Liver (tissue), 9 donors: ENCODE measurements around the gene STAB1. TPM values are rescaled to one million over a fixed set of nuclear protein-coding genes. Genes with fewer than 3 reads are reported as not detected.

Experiments used
- DNase-seq: peaks from one replicate; pipeline ENCODE4 v3.0.0-alpha.2; 2017; ENCODE audit warnings: low spot score
- H3K27ac ChIP-seq, 2 donors: one replicate each; pipeline ENCODE4 v1.7.0; 2013; ENCODE audit warnings: inconsistent platforms in 2 of 2, low read length in 2 of 2, control low read depth in 1 of 2, low read depth in 1 of 2, mild to moderate bottlenecking in 1 of 2
- H3K27me3 ChIP-seq, 4 donors: one replicate each; pipeline versions ENCODE4 v1.6.1 to v1.7.0; 2013; ENCODE audit warnings: low read length in 3 of 4, inconsistent platforms in 1 of 4, mild to moderate bottlenecking in 1 of 4, moderate library complexity in 1 of 4; ENCODE audit not compliant: control insufficient read depth in 4 of 4, insufficient read depth in 4 of 4
- H3K36me3 ChIP-seq, 4 donors: one replicate each; pipeline versions ENCODE4 v1.6.1 to v1.7.0; 2013; ENCODE audit warnings: low read length in 3 of 4, mild to moderate bottlenecking in 3 of 4, low read depth in 1 of 4, moderate library complexity in 1 of 4; ENCODE audit not compliant: control insufficient read depth in 4 of 4, insufficient read depth in 3 of 4
- H3K4me1 ChIP-seq, 4 donors: one replicate each; pipeline versions ENCODE4 v1.6.1 to v1.7.0; 2013; ENCODE audit warnings: low read length in 3 of 4, mild to moderate bottlenecking in 3 of 4, moderate library complexity in 1 of 4; ENCODE audit not compliant: control insufficient read depth in 4 of 4, insufficient read depth in 4 of 4
- H3K4me3 ChIP-seq, 3 donors: one replicate each; pipeline versions ENCODE4 v1.6.1 to v1.7.0; 2013; ENCODE audit warnings: low read length in 3 of 3, control low read depth in 1 of 3, low read depth in 1 of 3, mild to moderate bottlenecking in 1 of 3
- H3K9ac ChIP-seq, 2 donors: one replicate each; pipeline ENCODE4 v1.7.0; 2013; ENCODE audit warnings: low read length in 2 of 2, mild to moderate bottlenecking in 2 of 2, moderate library complexity in 2 of 2, control low read depth in 1 of 2, low read depth in 1 of 2
- H3K9me3 ChIP-seq, 4 donors: one replicate each; pipeline versions ENCODE4 v1.6.1 to v1.7.0; 2013; ENCODE audit warnings: low read length in 3 of 4; ENCODE audit not compliant: control insufficient read depth in 4 of 4
- EGR1 ChIP-seq, 2 donors: IDR thresholded peaks; 2 replicates each; pipeline ENCODE4 v1.6.1; 2016 to 2018; ENCODE audit warnings: antibody characterized with exemption in 2 of 2, low read depth in 2 of 2
- FOXA1 ChIP-seq: IDR thresholded peaks from 2 replicates; pipeline ENCODE4 v1.6.1; 2016; ENCODE audit warnings: antibody characterized with exemption
- FOXA2 ChIP-seq: IDR thresholded peaks from 2 replicates; pipeline ENCODE4 v1.6.1; 2016; ENCODE audit warnings: antibody characterized with exemption
- GABPA ChIP-seq, 2 donors: IDR thresholded peaks in 1 of 2; conservative IDR thresholded peaks in 1 of 2; 2 replicates each; pipeline ENCODE4 v1.6.1; 2016; ENCODE audit warnings: antibody characterized with exemption in 2 of 2, mild to moderate bottlenecking in 1 of 2, moderate library complexity in 1 of 2
- HNF4A ChIP-seq, 2 donors: conservative IDR thresholded peaks; 2 replicates each; pipeline ENCODE4 v1.6.1; 2016; ENCODE audit warnings: antibody characterized with exemption in 2 of 2, mild to moderate bottlenecking in 2 of 2
- HNF4G ChIP-seq: IDR thresholded peaks from 2 replicates; pipeline ENCODE4 v1.6.1; 2016; ENCODE audit warnings: antibody characterized with exemption
- JUND ChIP-seq, 2 donors: IDR thresholded peaks; 2 replicates each; pipeline ENCODE4 v1.6.1; 2016; ENCODE audit warnings: antibody characterized with exemption in 2 of 2
- NR2F2 ChIP-seq: IDR thresholded peaks from 2 replicates; pipeline ENCODE4 v1.6.1; 2016; ENCODE audit warnings: antibody characterized with exemption
- RAD21 ChIP-seq, 2 donors: IDR thresholded peaks; 2 replicates each; pipeline ENCODE4 v1.6.1; 2016; ENCODE audit warnings: antibody characterized with exemption in 2 of 2, mild to moderate bottlenecking in 2 of 2
- RXRA ChIP-seq, 2 donors: IDR thresholded peaks; 2 replicates each; pipeline ENCODE4 v1.6.1; 2017 to 2018; ENCODE audit warnings: antibody characterized with exemption in 2 of 2, mild to moderate bottlenecking in 1 of 2
- SP1 ChIP-seq: IDR thresholded peaks from 2 replicates; pipeline ENCODE4 v1.6.1; 2018; ENCODE audit warnings: antibody characterized with exemption, mild to moderate bottlenecking
- YY1 ChIP-seq: IDR thresholded peaks from 2 replicates; pipeline ENCODE4 v1.6.1; 2016; ENCODE audit warnings: antibody characterized with exemption, mild to moderate bottlenecking
- WGBS: extraction: QIAGEN DNeasy Blood & Tissue Kit; methylation state at CpG from one replicate; pipeline ENCODE4 v1.1.7; 2013; 5-methylcytosine and 5-hydroxymethylcytosine counted together
- polyA plus RNA-seq, 2 donors: library from polyadenylated mRNA; stranded (reverse) in 1 of 2; unstranded in 1 of 2; fragments of 200-250 nt in 1 of 2; fragments of >200 nt in 1 of 2; fragmentation: Nextera tagmentation in 1 of 2; extraction: Ambion mirVana in 1 of 2; gene quantifications; one replicate each; pipeline versions ENCODE4 v1.2.1 to v1.2.3, GENCODE V29; 2013 to 2015
- total RNA-seq, 2 donors: library from RNA; depleted of rRNA; stranded (reverse); fragments of >200 nt; gene quantifications; one replicate each; pipeline ENCODE4 v1.2.3, GENCODE V29; 2014
- TF ChIP-seq, protein P1 (sequence below): IDR thresholded peaks from 2 replicates; pipeline ENCODE4 v1.6.1; 2016; ENCODE audit warnings: antibody characterized with exemption
- TF ChIP-seq, protein P2 (sequence below): IDR thresholded peaks from 2 replicates; pipeline ENCODE4 v1.6.1; 2016; ENCODE audit warnings: antibody characterized with exemption, mild to moderate bottlenecking
- TF ChIP-seq, protein P3 (sequence below): fragments of 150-350 bp; IDR thresholded peaks from 2 replicates; pipeline ENCODE4 v1.5.1; 2017; ENCODE audit warnings: improper control_type of control experiment, low read depth, low read length; ENCODE audit not compliant: missing input control
- TF ChIP-seq, protein P4 (sequence below): IDR thresholded peaks from 2 replicates; pipeline ENCODE4 v1.6.1; 2016; ENCODE audit warnings: antibody characterized with exemption
- TF ChIP-seq, protein P5 (sequence below): IDR thresholded peaks from 2 replicates; pipeline ENCODE4 v1.6.1; 2016; ENCODE audit warnings: antibody characterized with exemption
- donor health status: healthy.
- donor health status: healthy.
- donor health status: healthy.
- donor health status: healthy.
- donor health status: healthy.

Gene STAB1
- total and polyA plus RNA-seq, 4 donors, result 42.0 to 198 (median 71.5) TPM

DNA sequence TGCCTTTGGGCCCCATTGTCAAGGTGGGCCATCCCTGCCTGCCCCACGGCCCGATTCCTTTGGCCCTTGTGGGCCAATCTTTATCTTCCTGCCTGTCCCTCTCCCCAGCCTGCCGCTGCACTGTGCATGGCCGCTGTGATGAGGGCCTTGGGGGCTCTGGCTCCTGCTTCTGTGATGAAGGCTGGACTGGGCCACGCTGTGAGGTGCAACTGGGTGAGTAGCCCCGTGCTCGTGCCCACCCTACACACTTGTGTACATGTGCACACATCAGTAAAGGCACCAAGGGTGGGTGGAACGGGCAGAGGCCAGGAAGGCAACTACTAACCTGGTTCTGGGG is 26.3 kb downstream of the STAB1 start:
- Histone ChIP-seq H3K9me3 (no peaks in the 10 kb centered on the region), H3K36me3 (no peaks in the 10 kb centered on the region), H3K27ac (no peak overlapping the region), H3K4me1 (peaks cover 0 to 3% (median 0%) of the 10 kb centered on the region in 4 donors), H3K9ac (no peak overlapping the region), H3K27me3 (no peaks in the 10 kb centered on the region), H3K4me3 (no peak overlapping the region)
- TF ChIP-seq NR2F2 (no peak), RXRA (IDR thresholded peaks at IDR 0.05) (no peak), FOXA1 (no peak), HNF4A (conservative IDR thresholded peaks at IDR 0.05) (no peak)
- TF ChIP-seq, protein P1, sequence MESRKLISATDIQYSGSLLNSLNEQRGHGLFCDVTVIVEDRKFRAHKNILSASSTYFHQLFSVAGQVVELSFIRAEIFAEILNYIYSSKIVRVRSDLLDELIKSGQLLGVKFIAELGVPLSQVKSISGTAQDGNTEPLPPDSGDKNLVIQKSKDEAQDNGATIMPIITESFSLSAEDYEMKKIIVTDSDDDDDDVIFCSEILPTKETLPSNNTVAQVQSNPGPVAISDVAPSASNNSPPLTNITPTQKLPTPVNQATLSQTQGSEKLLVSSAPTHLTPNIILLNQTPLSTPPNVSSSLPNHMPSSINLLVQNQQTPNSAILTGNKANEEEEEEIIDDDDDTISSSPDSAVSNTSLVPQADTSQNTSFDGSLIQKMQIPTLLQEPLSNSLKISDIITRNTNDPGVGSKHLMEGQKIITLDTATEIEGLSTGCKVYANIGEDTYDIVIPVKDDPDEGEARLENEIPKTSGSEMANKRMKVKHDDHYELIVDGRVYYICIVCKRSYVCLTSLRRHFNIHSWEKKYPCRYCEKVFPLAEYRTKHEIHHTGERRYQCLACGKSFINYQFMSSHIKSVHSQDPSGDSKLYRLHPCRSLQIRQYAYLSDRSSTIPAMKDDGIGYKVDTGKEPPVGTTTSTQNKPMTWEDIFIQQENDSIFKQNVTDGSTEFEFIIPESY, result no peak
- no peak for DNase-seq
- WGBS, result 92% methylated on average over 8 of the region's 8 CpGs

DNA sequence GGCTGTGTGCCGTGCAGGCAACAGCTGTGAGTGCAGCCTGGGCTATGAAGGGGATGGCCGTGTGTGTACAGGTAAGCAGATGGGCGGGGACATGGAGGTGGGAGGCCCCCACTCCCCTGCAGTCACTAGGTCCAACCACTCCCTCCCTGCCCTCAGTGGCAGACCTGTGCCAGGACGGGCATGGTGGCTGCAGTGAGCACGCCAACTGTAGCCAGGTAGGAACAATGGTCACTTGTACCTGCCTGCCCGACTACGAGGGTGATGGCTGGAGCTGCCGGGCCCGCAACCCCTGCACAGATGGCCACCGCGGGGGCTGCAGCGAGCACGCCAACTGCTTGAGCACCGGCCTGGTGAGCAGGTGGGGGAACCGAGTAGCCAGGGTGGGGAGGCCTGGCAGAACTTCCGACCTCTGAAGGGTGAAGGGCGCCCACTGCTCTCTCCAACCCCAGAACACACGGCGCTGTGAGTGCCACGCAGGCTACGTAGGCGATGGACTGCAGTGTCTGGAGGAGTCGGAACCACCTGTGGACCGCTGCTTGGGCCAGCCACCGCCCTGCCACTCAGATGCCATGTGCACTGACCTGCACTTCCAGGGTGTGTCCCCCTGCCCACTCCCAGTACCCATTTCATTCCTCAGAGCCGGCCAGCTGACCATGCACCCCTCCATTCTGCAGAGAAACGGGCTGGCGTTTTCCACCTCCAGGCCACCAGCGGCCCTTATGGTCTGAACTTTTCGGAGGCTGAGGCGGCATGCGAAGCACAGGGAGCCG is 26.9 kb downstream of the STAB1 start:
- Histone ChIP-seq H3K4me1 (peaks cover 0 to 4% (median 0%) of the 10 kb centered on the region in 4 donors), H3K9ac (no peak overlapping the region), H3K27ac (no peak overlapping the region), H3K27me3 (no peaks in the 10 kb centered on the region), H3K36me3 (no peaks in the 10 kb centered on the region), H3K9me3 (no peaks in the 10 kb centered on the region), H3K4me3 (no peak overlapping the region)
- WGBS, result 95% methylated on average over 33 of the region's 33 CpGs
- TF ChIP-seq GABPA (IDR thresholded peaks at IDR 0.05 in 1 of 2, conservative IDR thresholded peaks at IDR 0.05 in 1 of 2) (no peak), RXRA (IDR thresholded peaks at IDR 0.05) (no peak), HNF4G (no peak), NR2F2 (no peak), HNF4A (conservative IDR thresholded peaks at IDR 0.05) (no peak), RAD21 (IDR thresholded peaks at IDR 0.05) (no peak), SP1 (no peak), EGR1 (IDR thresholded peaks at IDR 0.05; ENCODE audit: low read depth in 2 of 2) (no peak), FOXA2 (no peak), FOXA1 (no peak), YY1 (no peak), JUND (IDR thresholded peaks at IDR 0.05) (no peak)
- TF ChIP-seq, protein P2, sequence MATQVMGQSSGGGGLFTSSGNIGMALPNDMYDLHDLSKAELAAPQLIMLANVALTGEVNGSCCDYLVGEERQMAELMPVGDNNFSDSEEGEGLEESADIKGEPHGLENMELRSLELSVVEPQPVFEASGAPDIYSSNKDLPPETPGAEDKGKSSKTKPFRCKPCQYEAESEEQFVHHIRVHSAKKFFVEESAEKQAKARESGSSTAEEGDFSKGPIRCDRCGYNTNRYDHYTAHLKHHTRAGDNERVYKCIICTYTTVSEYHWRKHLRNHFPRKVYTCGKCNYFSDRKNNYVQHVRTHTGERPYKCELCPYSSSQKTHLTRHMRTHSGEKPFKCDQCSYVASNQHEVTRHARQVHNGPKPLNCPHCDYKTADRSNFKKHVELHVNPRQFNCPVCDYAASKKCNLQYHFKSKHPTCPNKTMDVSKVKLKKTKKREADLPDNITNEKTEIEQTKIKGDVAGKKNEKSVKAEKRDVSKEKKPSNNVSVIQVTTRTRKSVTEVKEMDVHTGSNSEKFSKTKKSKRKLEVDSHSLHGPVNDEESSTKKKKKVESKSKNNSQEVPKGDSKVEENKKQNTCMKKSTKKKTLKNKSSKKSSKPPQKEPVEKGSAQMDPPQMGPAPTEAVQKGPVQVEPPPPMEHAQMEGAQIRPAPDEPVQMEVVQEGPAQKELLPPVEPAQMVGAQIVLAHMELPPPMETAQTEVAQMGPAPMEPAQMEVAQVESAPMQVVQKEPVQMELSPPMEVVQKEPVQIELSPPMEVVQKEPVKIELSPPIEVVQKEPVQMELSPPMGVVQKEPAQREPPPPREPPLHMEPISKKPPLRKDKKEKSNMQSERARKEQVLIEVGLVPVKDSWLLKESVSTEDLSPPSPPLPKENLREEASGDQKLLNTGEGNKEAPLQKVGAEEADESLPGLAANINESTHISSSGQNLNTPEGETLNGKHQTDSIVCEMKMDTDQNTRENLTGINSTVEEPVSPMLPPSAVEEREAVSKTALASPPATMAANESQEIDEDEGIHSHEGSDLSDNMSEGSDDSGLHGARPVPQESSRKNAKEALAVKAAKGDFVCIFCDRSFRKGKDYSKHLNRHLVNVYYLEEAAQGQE, result no peak
- TF ChIP-seq, protein P1, result no peak
- TF ChIP-seq, protein P3, sequence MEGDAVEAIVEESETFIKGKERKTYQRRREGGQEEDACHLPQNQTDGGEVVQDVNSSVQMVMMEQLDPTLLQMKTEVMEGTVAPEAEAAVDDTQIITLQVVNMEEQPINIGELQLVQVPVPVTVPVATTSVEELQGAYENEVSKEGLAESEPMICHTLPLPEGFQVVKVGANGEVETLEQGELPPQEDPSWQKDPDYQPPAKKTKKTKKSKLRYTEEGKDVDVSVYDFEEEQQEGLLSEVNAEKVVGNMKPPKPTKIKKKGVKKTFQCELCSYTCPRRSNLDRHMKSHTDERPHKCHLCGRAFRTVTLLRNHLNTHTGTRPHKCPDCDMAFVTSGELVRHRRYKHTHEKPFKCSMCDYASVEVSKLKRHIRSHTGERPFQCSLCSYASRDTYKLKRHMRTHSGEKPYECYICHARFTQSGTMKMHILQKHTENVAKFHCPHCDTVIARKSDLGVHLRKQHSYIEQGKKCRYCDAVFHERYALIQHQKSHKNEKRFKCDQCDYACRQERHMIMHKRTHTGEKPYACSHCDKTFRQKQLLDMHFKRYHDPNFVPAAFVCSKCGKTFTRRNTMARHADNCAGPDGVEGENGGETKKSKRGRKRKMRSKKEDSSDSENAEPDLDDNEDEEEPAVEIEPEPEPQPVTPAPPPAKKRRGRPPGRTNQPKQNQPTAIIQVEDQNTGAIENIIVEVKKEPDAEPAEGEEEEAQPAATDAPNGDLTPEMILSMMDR, result no peak
- TF ChIP-seq, protein P4, sequence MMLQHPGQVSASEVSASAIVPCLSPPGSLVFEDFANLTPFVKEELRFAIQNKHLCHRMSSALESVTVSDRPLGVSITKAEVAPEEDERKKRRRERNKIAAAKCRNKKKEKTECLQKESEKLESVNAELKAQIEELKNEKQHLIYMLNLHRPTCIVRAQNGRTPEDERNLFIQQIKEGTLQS, result no peak
- TF ChIP-seq, protein P5, sequence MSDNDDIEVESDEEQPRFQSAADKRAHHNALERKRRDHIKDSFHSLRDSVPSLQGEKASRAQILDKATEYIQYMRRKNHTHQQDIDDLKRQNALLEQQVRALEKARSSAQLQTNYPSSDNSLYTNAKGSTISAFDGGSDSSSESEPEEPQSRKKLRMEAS, result no peak
- no peak for DNase-seq
